Muscle of arm (tissue), 12 donors: Measurements from ENCODE around the gene DHX30. TPM values are rescaled to one million over a fixed set of nuclear protein-coding genes. Genes with fewer than 3 reads are reported as not detected.
A peak's percentile ranks its signal among the peaks of the same experiment; 100 is the strongest.
"Not testable (repeated sequence)": the region's sequence is repeated elsewhere in the genome, so short reads cannot be mapped to it uniquely, and the experiment has no call there.

Source experiments
- DNase-seq: peaks from one replicate; pipeline ENCODE4 v3.0.0-alpha.2; 2013
- polyA plus RNA-seq, 12 donors: library from polyadenylated mRNA; unstranded; fragments of 120-200 nt; gene quantifications; one replicate each; pipeline ENCODE4 v1.2.1, GENCODE V29; 2013; ENCODE audit not compliant: insufficient read length in 12 of 12

Gene DHX30
- polyA plus RNA-seq, 12 donors, result 31.8 to 44.4 (median 36.3) TPM; not detected in 1

GRCh38 chr3:47874913-47875312, 72.0 kb downstream of the DHX30 start:
- DNase-seq, result no peak

GRCh38 chr3:47877290-47877689, 74.4 kb downstream of the DHX30 start:
- no peak for DNase-seq

GRCh38 chr3:47877719-47878118, 74.8 kb downstream of the DHX30 start:
- DNase-seq, result no peak

- no peak for DNase-seq
Measured at GRCh38 chr3:47882338-47882737, 79.4 kb downstream of the DHX30 start.

- no peak for DNase-seq
Measured at GRCh38 chr3:47884603-47885002, 81.7 kb downstream of the DHX30 start.

- no peak for DNase-seq
Measured at GRCh38 chr3:47885168-47885567, 82.2 kb downstream of the DHX30 start.

GRCh38 chr3:47887991-47888390, 85.1 kb downstream of the DHX30 start:
- not testable (repeated sequence) for DNase-seq

- no peak for DNase-seq
Measured at GRCh38 chr3:47888986-47889757, 86.2 kb downstream of the DHX30 start.

GRCh38 chr3:47890126-47890827, 87.3 kb downstream of the DHX30 start:
- DNase-seq, result no peak

GRCh38 chr3:47890828-47891612, 88.1 kb downstream of the DHX30 start:
- DNase-seq, result peak; percentile 48

- DNase-seq, result no peak
Measured at GRCh38 chr3:47891613-47892005, 88.7 kb downstream of the DHX30 start.

GRCh38 chr3:47892286-47893040, 89.5 kb downstream of the DHX30 start:
- DNase-seq, result no peak

- no peak for DNase-seq
Measured at GRCh38 chr3:47895241-47895640, 92.3 kb downstream of the DHX30 start.

- DNase-seq, result no peak
Measured at GRCh38 chr3:47896736-47897135, 93.8 kb downstream of the DHX30 start.

- DNase-seq, result no peak
Measured at GRCh38 chr3:47897954-47898353, 95.0 kb downstream of the DHX30 start.

- no peak for DNase-seq
Measured at GRCh38 chr3:47899495-47900108, 96.7 kb downstream of the DHX30 start.

Other genes with a start within 250 kb of the DHX30 start
- 1 to 10 TPM in 10 of 12 donors, not detected in 2; 1.2 to 2.6 (median 1.6) TPM for gene CSPG5, start 224.3 kb upstream of the DHX30 start, polyA plus RNA-seq
- 10 to 100 TPM in 11 of 12 donors, not detected in 1; 58.4 to 86.8 (median 64.2) TPM for gene SMARCC1, start 21.2 kb upstream of the DHX30 start, polyA plus RNA-seq
- gene MAP4, start 213.3 kb downstream of the DHX30 start, polyA plus RNA-seq, result 100 to 1,000 TPM; 247 to 410 (median 331) TPM